ENCODE measurements around the gene SEC16B.

DNA sequence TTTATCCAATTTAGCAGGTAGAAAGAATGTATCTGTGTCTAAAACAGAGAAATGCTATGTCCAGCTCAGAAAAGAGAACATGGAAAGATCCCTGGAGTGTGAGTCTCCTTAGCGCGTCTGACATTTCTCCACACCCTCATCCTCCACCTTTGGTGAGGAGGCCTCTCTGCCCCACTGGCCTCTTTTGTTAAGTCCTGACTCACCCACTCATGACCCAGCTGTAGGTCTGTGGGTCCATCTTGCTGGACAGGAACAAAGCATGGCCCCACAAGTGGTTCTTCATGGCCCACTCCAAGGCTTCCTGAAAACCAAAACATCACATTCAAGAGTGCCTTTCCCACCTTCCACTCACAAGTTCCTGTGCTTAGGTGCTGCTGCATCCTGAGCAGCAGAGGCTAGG, 15.8 kb downstream of the SEC16B start:
- TF ChIP-seq, protein P1, sequence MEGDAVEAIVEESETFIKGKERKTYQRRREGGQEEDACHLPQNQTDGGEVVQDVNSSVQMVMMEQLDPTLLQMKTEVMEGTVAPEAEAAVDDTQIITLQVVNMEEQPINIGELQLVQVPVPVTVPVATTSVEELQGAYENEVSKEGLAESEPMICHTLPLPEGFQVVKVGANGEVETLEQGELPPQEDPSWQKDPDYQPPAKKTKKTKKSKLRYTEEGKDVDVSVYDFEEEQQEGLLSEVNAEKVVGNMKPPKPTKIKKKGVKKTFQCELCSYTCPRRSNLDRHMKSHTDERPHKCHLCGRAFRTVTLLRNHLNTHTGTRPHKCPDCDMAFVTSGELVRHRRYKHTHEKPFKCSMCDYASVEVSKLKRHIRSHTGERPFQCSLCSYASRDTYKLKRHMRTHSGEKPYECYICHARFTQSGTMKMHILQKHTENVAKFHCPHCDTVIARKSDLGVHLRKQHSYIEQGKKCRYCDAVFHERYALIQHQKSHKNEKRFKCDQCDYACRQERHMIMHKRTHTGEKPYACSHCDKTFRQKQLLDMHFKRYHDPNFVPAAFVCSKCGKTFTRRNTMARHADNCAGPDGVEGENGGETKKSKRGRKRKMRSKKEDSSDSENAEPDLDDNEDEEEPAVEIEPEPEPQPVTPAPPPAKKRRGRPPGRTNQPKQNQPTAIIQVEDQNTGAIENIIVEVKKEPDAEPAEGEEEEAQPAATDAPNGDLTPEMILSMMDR (IDR thresholded peaks at IDR 0.05), result no peak
- TF ChIP-seq POLR2A (IDR thresholded peaks at IDR 0.05) (no peak), EP300 (IDR thresholded peaks at IDR 0.05; ENCODE audit: low read depth) (no peak)
